NCI-H2081 treated with DMSO at 0.1 percent for 48 hours (cell line): ENCODE data around the gene CACNA1S.

ENCODE experiments used
- DNase-seq: peaks from one replicate; lab custom pipeline; 2025; lab: John Stamatoyannopoulos, UW

The CACNA1S gene

DNA sequence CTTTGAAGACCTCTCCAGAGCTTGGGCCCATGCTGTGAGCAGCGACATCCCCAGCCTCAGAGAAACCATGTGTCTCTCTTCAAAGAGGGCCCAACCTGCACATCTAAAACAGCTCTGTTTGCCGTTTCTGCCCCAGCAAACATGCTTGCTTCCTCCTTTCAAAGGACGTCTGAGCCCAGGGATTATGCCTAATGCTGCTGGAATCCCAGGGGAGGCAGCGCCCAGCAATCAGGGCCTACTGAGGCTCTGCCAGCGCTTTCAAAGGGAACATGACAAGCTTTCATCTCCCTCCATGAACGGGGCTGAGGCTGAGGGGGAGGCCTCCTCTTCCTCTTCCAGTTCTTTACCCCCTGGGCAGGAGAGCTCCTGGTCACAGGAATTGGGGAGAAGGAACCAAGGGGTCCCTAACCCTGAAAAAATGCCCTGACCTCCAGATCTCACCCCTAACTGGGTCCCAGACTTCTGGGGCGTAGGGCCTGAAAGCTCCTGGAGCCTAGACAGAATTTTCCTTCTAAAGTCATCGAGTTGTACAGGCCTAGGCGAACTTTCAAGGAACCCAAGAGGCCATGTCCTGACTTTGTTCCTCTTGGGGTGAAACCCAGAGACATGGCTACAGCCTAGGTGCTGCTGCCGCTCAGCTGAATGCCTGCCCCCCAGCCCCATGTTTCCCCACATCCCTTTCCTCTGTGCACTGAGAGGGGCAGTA lies 28.2 kb upstream of the CACNA1S start:
- no peak for DNase-seq

DNA sequence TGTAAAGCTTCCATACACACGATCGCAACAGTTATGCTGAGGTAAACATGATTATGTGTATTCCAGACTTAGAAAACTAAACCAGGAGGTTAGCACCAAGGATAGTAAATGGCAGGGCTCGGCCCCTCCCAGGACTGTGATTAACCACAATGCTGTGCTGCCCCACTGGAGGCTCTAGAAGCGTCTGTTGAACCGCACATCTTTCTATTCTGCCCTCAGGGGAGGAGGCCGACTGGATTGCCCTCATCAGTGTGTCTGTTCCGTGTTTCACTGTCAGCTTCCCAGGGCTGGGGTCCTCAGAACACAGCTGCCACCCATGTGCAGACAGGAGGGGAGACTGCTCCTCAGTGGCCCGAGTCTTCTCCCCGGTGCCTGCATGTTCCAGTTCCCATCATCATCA lies 27.5 kb upstream of the CACNA1S start:
- DNase-seq: no peak

DNA sequence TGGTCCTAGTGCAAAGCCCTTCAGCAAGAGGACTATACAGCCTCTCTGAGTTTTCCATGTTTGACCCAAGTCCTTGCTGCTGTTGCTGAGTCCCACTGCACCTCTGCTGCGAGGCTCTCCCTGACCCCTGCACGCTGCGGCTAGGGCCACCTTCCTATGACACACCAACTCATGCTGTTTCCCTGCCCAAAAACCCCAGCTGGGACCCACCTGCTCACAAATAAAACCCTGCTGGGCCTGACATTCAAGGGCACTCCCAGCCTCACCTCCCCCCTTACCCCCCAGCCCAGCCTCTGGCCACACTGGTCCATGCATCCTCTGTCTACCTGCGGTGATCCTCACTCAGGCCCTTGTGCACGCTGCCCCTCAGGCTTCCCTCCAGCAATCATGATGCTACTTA lies 27.1 kb upstream of the CACNA1S start:
- no peak for DNase-seq

DNA sequence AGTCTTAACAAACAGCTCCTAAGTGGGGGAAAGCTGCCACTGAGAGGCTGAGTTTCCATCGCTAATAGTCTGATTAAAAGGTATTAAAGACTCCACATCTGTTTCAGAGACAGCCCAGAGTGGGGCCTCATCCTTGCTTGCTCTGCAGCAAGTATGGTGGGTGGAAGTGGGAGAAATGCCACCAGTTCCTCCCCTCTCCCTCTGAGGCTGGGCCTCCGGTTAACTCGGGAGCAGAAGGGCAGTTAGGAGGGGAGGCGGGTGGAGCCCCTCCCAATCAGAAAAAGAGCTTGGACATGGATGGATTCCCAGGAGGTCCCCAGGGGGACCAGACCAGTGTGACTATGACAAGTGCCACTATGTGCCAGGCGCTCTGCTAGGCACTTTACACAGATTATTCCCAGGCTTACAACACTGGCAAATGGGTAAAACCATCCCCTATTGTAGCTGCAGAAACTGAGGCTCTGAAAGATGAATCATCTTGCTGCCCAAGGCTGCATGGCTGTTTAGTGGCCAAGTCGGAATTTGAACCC lies 26.1 kb upstream of the CACNA1S start:
- no peak for DNase-seq

DNA sequence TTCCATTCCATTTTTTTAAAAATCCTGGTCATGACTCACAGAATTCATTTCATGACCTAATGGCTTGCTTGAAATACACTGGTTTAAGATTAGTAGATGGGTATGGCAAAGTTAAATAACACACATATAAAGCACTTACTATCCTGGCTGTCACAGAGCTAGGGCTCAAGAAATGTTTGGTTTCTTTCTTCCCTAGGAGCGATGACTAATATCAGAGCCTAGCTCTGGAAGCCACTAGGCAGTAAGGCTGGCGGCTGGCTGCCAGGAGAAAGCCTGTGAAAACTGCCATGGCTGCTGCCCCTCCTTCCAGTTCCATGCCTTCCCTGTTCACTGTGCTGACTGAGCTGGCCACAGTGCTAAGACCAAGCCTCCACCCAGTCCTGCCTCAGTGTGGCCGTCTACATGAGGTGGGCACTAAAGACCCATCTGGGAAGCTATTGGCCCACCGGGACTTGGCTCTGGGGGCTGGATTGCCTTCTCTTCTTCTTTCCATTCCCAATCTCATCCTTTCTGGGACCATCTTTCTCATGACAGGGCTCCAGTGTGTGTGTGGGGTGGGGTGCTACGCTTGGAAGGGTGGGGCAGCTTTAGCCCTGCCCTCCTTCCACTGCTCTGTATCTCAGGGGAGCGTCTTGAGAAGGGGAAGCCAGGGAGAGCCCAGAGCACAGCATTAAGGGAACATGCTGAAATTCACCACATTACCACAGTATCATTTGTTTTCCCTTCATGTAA lies 25.5 kb upstream of the CACNA1S start:
- no peak for DNase-seq

DNA sequence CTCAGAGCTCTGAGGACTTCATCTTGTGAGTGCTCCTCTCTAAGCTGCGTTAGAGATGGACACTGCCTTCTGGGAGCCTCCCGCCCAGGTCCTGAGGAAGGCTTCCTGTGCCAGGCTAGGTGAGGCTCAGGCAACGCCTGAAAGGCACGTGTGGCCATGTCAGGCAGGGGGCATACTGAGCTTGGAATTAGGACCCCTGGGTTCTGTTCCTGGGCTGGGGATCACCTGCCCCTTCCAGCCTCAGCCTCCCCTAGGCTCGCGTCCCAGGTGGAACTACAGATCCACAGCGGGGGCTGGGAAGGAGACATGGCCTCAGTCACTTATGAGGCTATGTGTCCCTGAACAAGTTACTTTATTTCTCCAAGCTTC lies 24.8 kb upstream of the CACNA1S start:
- DNase-seq: no peak

DNA sequence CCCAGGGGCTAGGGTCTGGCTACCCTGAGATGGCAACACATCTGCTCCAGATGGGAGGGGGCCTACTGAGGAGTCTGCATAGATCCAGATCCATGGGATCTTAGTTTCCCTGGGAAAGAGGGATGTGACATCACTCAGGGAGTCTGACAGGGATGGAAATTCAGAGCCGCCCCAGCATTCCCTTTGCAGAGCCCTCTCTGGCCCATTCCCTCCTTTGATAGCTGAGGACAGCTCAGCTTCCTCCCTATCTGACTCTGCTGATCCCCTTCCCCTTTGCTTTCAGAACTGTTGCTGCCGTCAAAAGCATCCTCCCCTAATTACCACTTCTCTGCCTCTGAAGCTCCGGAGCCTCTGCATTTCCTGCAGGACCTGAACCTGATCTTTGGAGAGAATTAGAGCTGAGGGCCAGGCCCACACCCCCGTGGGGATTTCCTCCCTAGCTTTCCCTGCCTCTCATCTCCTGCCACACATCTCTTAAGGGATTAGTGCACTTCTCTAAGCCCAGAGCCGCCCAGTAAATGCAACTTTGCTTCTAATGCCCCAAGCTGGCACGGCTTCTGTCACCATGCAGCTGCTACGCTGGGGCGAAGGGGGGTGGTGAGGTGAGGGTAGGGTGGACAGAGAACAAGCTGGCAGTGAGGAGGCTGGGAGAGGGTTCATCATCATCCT lies 24.3 kb upstream of the CACNA1S start:
- DNase-seq: no peak

DNA sequence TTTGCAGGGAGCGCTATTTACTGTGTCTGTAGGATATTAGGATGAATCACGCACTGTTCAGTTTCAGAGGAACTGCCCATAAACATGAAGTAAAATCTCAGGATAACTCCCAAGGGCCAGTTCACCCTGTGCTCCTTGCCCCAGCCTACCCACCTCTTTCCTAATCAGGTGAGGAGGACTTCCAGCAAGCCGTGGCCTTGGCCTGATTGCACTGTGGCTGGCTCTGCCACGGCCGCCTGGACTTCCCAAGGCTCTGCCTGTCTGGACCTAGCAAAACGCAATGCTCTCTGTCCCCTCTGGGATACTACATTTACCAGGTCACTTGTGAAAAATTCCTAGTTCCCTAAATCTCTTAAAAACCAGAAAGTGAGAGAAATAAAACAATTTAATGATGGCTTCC lies 22.2 kb upstream of the CACNA1S start:
- DNase-seq: no peak

DNA sequence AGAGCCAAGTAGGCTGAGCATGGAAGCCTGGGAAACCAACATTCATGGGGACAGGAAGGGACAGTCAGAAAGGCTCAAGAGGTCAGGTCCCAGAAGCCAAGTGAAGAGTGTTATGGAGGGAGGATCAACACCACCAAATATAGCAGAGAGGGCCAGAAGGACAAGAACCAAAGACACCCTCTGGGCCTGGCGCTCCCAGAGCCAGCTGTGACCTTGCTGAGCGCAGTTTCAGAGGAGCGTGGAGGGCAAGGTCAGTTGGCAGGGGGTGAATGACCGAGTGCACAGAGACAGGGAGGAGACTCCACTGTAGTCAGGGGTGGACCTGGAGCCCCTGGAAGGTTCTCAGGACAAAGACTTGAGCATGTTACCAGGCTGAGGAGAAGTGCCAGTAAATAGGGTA lies 19.2 kb upstream of the CACNA1S start:
- no peak for DNase-seq

DNA sequence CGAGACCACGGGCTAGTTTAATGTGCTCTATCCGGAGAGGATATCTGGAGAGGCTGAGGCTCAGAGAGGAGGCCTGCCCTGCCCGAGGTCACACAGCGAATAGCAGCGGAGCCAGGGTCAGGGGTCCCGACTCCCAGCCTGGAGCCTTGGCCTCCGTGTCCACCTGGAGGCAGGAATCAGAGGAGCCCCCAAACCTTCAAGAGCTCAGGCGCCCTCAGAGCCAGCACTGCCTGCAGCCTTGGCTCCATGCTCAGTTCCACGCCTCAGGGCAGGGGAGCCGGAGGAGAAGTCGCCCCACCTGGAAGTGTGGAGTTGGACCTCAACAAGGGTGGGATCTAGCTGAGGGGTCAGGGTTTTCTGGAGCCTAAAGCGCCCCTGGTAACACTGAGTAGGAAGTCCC lies 16.7 kb upstream of the CACNA1S start:
- DNase-seq: no peak

DNA sequence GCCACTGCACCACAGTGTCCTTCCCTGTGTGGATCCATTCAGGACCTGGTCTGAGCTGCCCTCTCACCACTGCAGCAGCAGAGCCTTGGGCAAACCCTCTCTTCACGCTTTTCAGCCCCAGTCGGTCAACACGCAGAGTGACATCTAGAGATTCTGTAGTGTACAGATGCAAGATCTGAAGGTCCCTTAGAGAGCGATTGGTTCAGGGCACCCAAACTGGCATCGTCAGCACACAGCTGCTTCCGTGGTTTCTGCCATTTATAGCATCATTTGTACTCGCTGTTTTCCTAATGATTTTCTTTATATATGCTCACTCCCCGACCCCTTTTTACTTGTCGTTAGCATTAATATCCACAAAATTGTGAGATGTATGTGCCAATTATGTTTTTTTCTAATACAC lies 16.2 kb upstream of the CACNA1S start:
- DNase-seq: no peak

DNA sequence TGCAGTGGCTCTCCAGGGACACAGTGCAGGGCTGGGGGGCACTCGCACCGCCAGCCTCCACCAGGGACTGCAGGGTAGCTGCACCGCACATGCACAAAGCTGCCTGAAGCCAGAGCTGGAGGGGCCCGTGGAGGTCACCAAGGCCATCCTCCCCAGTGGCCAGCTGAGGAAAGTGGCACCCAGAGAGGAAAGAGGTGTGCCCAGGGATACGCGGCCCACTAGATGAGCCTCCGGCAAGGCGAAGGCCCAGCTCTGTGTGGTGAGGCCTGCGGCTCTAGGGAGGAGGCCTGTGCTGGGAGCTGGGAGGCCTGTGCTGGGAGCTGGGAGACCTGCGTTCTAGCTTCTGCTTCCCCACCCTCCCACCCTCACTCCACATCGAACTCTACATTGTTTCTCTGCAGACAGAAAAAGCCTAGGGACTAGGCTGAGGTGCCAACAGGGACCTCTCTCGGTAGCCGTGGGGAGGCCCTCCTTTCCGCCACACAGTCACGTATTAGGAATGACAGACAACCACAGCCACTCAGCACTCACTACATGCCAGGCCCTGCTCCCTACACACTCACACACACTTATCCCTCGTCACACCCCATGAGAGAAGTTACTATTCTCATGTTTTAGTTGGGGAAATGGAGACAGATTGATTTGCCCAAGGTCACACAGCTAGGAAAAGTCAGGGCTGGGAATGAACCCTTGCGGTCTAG lies 15.7 kb upstream of the CACNA1S start:
- DNase-seq: no peak

DNA sequence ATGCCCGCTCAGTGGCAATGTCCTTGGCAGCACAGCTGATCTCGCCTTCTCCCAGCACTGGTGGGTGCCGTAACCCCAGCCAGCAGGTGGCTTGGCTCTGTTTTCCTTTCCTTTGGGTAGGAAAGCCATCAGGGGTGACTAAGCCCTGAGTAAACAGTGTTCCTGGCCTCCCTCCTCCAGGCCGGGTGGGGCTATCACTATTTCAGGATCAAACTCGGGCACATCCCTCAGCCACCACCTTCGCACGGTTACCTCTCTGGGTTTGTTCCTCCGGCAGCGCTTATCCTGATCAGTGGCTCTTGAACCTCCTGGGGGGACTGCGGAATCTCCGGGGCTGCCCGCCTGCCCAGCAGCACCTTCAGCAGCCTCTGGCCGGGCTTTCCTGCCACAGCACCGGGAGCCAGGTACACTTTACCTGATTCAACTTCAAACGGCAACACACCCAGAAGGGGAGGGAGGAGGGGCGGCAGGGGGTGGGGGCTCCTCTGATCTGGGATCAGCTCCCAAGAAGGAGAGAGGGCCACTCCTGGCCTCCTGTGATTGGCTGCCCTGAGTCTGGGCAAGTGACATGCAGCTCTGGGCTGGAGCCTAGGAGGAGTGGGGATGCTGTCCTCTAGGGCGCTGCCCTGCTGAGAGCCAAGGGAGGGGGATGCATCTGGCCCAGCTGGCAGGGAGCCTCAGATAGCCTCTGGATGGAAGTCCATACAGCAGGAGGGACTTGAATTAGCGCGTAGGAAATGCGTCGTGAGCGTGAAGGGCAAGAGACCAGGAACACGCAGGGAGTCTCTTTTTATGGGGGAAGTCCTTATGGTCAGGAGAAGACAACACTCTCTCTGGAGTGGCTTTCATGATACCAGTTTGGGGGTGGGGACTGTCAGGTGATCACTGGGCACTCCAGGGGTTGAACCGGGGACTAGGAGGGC lies 14.9 kb upstream of the CACNA1S start, which contains the start of gene ASCL5:
TSS of gene ASCL5 (minus strand) at position 353 of the 923 bp plus-strand sequence. CDS start 11,812 bp downstream, outside the sequence.
- DNase-seq: no peak

DNA sequence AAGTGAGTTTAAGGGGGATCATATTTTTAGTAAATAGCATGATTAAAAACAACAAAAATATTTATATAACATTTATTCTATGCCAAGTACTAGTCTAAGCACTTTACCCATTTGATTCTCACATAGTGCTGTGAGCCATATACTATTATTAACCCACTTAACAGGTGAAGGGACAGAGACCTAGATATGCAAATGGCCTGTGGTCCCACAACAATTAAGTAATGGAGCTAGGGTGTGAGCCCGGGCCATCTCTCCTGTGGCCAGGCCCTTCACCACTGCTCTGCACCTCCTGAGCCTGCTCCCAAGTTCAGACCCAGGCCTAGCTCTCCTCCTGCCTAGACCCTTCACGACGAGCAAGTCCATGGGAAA lies 14.2 kb upstream of the CACNA1S start:
- no peak for DNase-seq

DNA sequence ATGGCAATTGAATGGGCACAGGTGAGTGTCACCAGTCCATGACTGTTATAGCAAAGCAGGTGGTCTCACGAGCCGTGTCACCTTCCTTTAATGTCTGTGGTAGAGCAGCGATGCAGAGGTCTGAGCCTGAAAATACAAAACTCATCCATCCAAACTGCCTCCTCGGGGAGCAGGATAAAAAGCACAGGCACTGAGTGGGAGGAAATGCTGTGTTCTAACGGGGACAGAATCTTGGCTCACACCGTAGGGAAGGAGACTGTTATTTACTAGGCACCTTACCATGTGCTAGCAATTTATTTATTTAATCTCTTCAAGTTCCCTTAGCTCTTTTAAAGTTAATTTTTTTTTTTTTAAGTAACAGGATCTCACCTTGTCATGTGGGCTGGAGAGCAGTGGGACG lies 13.6 kb upstream of the CACNA1S start:
- no peak for DNase-seq

DNA sequence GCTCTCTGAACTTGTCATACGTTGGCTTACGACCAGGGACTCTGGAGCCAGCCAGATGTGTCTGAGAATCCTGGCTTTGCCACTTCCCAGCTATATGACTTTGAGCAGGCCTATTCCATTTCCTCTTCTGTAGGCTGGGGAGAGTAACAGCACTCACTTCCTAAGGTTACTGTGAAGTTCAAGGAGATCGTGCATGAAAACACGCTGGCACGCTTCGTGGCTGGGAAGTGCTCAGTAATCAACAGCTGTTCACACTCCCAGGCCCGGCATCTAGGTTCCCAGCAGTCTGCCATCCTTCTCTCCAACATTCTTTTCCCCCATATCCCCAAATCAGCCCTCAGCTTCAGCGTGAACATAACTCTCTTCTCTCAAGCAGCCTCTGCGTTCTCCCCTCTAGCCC lies 12.8 kb upstream of the CACNA1S start:
- DNase-seq: no peak

DNA sequence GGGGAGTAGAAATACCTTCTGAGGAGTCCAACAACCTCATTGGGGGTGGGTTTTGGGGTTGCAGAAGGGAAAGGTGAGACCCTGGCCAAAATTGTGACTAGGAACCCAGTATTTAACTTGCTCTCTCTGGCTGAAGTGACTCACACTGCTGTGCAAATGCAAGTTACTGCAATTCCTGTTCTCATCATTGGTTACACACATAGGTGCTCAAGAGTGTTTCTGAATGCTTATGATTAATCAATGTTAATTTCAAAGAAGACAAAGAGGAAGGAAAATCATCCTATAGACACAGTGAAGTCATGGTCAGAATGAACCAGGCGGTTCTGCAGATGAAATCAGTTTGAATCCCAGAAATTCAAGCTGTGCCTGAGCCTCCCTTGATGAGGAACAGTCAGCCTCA lies 11.6 kb upstream of the CACNA1S start:
- DNase-seq: no peak

DNA sequence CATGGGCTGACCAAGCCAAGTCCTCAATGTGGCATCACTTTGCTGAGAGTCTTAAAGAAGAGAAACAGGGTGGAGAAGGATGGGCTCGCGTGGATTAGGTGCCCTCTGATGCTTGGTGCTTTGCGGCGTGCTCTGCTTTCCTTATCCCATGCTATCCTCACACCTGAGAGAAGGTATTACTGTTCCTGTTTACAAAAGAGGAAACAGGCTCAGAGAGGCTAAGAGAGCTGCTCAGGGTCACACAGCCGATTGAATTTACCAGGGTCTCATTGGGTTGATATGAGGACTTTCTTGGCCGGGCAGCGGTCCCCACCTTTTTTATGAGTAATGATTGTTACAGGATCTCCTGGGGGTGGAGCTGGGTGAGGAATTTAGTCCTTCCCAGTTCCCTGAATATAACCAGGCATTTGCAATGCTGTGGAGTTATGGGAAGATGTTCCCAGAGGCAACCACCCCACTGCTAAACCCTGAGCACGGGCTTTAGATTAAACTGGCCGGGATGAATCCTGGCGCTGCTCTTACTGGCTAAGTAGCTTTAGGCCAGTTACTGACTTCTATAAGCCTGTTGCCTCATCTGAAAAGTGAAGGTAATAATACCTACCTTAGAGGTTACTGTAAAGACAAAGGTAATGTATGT lies 10.2 kb upstream of the CACNA1S start:
- no peak for DNase-seq

DNA sequence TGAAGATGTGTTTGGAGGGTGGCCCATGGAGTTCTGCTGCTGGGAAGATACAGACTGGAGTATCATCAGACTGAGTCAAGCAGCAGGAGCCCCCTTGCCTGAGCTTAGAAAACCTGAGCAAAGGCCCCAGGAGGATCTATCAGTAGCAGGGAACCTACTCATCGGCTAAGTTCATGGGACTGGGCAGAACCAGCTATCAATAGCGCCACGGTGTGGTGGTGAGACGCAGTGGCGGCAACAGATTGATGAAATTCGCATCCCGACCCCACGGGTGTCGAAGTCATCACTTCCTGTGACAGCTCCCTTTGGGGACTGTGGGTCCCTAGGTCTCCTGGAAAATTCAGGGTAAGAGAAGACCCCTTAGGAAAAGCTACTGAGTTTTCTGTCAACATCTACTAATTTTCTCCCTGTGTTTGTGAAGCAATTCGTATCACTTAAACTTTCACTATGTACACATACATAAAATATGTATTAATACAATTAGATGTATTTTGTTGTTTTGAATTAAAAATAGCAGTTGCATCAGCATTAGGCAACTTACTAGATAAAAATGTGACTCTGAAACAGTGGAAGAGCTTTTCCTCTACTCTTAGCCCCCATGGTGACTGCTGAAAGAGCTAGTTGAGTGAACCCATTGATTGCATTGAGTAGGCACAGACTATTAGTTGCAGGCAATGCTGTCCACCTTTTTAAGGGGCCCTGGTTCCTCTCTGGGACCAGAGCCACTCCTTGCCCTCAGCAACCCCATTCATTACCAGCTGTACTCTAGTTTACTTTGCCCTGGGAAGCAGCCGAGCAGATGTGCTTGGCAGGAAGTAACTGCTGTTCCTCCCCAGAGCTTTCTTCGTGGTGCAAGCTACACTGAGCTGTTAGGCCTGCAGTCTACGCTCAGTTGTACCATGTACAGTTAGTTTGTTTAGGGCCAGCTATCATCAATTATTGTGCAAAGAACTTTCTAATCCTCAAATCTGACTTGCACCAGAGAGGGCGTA lies 7.3 kb upstream of the CACNA1S start:
- DNase-seq: no peak

DNA sequence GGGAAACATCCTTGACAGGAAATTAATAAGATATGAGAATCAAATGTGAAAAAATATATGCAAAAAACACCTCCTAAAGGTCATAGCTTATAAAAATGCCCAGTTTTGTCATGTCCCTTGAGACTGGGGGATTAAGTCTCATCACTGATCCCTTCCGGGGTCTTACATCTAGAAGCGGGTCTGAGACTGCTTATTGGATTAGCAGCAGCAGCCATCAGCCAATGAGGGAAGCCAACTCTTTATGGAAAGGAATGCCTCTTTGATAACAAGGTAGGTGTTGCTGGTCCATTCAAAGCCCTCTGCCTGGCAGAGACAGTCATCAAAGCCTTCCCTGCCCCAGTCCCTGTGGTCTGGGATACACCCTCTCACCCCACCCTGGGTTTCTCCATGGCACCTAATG lies 3.9 kb upstream of the CACNA1S start:
- no peak for DNase-seq
